DMS114 treated with DMSO at 0.1 percent for 48 hours (cell line): Measurements from ENCODE around the gene RPS6KA2.

Source experiments
- DNase-seq: peaks from one replicate; lab custom pipeline; 2025; ENCODE audit not compliant: unreplicated experiment; lab: John Stamatoyannopoulos, UW

The RPS6KA2 gene

DNA sequence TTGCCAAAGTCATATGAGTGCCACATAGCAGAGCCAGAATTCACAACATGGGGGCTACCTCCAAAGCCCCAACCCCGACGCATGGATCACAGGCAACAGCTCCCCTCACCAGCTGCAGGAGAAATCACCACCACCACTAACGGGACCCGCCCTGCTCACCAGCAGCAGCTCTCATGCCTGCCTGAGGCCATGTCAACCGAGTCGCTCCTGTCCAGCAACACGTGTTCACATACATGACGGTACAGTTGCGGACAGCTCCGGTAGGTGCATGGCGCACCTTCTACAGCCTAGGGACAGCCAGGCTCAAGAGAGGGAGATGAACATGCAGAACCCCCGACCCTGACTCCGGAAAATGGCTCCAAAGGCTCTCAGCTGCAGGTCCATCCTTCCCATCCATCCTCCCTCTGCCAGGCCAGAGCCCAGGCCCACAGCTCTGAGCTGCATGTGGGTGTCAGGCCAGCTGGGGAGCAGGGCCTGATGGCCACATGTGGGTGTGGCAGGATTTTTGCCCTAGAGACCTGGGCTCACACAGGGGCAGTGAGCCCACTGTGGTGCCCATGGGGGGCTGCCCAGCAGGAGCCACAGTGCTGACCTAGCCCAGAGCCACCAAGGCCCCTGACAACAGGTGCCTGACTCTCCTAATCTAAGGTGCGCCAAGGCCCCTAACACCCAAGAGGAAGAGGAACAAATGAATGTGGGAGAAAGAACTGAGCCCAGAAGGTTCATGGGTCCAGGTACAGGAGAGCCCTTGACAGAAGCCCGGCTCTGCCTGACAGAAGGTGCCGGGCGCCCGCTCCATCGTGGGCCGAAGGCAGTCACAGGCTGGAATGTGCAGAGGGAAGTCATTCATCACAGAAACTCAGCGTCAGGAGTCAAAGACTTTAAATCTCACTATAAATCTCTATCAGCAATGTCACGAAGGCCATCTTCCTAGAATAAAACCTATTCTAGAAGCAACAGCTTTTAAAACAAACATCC lies 10.5 kb downstream of the RPS6KA2 start:
- DNase-seq: no peak

DNA sequence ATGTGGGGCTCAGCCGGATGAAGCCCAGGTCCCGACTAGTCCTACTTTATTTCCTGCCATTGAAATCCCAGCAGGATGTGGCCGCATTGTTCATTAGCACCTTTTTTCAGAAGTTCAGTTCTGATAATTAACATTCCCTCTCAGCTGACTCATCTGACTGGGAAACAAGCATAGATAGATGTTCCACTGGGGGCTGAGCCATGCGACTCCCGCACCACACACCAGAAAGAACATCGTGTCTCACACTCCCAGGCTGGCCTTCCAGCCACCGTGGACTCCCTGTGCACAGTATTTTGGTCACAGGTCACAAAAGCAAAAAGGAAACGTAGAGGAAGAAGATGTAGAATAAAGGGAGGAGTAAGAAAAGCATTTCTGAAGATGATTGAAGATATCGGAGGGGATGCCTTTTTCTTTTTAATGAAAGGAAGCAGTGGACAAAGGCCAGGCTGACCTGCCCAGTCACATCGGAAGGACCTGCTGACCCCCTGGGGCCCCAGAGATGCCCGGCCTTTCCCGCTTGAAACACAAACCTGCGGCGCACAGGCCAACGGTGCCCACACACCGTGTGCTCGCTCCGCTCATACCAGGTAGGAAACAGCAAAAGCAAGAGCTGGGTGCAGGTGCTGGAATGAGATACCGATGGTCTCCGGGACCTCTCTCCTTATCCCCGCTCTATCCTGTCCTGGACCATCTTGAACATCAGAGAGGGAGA lies 11.8 kb downstream of the RPS6KA2 start:
- DNase-seq: no peak

DNA sequence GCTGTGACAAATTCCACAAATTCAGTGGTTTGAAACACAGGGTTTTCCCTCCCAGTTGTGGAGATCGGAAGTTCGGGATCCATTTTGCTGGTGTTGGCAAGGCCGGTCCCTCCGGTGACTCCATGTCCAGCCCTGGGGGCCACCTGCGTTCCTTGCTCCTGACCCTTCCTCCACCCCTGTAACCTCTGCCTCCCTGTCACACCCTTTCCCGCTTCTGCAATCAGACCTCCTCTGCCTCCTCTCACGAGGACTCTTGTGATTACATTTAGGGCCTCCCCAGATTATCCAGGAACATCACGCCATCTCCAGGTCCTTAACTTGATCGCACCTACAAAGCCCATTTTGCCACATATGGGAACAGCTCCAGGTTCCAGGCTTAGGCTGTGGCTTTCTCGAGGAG lies 12.5 kb downstream of the RPS6KA2 start:
- DNase-seq: no peak

DNA sequence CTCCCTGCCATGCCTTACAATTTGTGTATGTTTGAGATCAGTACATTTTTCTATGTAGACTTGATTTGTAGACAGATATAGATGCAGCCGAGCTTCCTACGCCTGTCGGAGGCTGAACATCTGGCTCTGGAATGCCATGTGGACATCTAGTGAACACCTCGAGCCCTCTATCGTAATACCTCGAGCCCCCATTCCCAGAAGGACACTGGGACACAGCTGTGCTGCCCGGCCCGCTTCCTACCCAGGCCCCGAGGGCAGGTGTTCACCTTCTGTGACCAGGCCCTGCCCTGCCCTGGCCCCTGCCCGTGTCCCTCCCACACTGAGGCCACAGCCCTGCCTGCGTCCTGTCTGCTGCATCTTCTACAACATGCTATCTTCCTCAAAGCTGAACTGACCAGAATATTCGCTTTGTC lies 12.9 kb downstream of the RPS6KA2 start:
- DNase-seq: no peak

DNA sequence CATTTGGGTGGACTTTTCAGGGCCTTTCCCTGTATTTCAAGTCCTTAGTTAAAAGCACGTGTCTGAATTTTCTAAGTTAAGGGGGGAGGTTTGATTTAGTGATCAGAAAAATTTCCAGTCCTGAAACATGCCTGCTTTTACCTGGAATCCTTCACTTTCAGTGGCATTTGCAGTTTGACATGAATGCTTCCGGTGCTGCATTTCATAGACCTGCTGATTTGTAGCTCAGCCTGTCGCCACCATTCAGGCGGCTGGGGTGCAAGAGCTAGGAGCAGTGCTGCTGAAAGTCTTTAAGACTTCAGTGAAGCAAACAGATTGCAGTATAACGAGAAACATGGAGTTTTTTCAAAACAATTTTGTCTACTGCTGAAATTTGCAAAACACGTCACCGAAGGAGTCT lies 14.0 kb downstream of the RPS6KA2 start:
- no peak for DNase-seq

DNA sequence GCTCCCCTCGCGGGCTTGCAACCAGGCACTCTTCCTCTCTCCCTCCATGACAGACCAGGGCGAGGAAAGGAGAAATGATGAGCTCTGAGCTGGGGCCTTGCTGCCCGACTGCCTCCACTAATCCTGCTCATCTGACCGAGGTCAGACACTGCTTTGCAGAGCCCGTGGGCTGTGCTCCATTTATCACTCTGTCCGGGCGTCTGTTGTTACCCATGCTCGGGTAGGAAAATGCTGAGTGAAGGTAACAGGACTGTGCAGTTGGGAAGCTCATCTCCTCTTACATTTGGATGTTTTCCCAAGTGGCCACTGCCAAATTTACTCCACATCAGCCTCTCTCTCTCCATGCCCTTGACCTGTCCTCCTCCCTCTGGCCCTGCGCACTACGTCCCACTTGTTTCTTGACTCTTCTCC lies 14.6 kb downstream of the RPS6KA2 start:
- DNase-seq: no peak

DNA sequence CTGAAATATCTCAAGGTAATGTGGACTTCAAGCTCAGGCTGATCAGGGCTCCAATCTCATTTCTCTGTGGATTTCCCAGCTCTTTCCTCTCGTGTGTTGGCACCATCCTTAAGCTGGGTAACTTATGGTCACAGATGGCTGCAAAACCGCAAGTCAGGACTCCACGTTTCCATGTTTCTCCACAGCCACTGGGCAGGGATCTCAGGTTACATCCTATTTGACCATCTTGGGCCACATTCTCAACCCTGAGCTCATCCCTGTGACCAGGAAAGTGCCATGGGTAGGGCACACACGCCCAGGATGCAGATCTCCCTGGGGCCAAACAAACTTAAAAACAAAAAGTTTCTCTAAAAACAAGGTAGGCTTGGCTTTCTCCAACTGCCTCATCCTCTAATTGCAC lies 15.4 kb downstream of the RPS6KA2 start:
- DNase-seq: no peak

DNA sequence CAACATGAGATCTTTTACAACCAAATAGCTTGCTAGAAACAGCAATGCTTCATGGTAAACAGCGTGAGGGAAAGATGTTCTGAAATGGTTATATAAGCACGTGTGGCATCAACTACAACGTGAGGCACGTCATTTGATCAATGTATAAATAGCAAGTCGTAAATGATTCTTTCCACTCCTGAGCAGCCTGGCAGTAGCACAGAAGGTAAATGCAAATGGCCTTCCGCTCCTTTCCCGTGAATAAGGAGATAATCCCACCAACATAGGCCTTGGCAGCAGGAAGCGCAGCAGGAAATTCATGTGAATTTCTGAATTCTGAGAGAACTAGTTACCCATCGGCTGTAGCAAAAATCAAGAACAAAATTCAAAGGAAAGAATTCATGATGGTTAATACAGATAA lies 17.0 kb downstream of the RPS6KA2 start:
- DNase-seq: no peak

DNA sequence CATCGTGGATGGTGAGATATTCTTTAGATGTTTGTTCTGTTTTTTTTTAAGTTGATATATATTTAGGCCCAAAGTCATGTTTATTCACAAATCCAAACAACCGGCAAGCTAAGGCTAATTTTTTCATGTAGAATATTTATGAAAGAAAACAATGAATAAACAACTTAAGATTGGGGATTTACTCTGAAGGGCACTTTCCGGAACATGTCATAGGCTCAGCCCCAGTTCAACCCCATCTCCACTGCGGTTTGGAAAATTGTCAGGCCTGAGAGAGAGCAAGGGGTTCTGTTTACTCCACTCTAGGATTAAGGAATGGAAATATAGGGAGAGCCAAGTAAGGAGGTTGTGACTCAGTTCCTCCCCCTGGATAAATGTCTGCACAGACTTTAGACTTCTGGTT lies 18.3 kb downstream of the RPS6KA2 start:
- DNase-seq: no peak

DNA sequence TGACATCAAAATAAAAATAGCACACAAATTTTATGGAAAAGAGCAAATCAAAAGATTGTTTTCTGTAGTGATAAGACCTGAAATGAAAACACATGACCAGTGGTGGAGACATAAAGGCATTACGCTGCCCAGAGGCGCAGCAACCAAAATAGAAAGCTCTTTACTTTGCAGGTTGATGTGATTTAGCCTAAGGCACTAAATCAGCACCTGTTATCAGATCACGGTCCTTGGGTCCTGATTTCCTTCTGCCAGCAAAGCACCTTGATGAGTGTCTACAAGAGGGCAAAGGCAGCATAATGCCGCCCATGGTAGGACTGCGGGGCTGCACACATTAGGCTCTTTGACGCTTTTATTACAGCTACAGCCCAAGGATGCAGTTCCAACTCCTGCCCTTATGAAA lies 21.3 kb downstream of the RPS6KA2 start:
- no peak for DNase-seq

DNA sequence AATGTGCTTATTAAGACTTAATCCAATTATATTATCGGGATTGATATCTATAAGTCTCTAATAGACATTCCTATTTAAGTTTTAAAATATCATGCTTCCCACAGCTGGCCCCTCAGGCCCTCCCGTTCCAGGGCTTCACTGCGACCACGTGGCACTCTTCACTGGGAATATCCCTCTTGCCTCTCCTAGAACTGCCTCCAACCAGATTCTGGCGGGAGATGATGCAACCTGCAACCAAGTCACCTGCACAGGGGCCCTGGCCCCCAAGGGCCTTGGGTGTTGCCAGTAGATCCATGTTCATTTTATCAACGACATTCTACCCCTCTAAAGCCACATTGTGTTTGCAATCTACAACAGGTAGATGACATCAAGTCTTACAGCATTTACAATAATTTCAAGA lies 22.1 kb downstream of the RPS6KA2 start:
- DNase-seq: no peak

DNA sequence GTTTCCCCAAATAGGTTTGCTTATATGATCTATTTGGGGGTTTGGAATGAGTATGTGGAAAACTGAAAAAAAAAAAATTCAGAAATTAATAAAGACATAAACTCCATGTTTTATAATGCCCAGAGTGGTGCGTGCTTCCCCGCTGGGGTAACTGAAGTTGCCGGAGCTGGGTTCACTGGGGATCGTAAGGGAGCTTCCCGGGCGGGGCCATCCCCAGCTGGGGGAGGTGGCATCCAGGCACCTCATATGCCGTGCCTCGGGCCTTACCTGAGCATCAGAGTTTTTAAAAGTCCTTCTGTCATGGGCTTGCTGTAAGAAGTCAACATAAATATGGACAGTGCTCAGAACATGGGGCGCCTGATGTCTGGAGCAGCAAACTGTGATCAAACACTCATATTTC lies 22.7 kb downstream of the RPS6KA2 start:
- no peak for DNase-seq

DNA sequence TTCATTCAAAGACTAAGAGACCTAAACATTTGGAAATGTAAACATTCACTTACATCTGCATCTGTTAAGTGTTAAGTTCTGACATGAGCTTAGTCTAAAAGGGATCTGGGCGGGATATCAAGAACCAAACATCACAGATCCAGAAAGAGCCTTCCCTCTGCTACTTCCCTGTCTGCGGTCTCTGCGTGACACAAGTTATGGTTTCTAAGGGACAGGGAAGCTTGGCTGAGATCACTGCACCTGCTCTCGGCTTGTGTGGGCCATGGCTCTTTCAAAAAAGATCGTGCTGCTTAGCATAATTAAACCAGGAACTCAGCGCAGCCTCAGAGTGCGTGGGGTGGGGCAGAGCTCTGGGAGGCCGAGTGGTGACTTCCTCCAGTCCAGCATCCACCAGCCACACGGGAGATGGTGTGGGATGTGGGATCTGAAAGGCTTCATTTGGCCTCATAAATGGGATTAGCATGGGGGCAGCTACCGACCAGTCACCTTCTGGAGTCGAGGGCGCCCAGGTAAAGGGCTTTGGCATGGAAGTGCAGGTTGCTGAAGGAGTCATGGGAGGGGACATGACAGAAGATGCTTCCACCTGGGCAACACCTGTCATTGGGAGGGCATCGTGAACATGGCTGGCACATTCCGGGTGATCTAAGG lies 23.9 kb downstream of the RPS6KA2 start:
- no peak for DNase-seq

DNA sequence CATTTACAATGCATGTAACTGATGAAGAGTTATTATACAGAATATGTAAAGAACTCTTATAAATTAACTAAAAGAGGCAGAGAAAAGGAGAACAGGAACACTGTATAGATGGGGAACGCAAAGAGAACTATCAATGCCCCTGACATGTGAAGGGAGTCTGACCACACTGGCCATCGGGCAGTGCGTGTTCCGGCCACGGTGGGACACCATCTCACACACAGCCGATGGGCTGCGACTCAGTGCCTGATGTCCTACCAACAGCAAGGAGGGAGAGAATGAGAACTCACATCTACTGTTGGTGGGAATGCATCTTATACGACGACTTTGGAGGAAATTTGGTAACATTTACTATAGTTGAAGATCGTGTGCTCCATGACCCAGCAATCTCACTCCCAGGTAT lies 25.1 kb downstream of the RPS6KA2 start:
- DNase-seq: no peak

DNA sequence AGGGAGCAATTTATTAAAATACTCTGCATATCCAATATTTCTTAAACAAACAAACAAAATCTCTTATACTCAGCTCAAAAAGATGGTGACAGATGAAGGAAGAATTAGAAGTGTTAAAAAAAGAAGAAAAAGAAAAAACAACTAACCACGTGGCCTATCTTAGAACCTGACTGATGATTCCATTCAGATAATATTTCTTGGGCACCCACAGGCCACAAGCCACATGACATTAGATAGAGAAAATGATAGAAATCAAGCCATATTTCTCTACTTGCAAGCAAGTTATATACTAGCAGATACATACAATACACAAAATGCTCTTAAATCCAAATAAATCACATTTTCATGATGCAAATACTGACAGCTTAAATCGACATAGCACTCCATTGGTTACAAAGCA lies 26.1 kb downstream of the RPS6KA2 start:
- no peak for DNase-seq

DNA sequence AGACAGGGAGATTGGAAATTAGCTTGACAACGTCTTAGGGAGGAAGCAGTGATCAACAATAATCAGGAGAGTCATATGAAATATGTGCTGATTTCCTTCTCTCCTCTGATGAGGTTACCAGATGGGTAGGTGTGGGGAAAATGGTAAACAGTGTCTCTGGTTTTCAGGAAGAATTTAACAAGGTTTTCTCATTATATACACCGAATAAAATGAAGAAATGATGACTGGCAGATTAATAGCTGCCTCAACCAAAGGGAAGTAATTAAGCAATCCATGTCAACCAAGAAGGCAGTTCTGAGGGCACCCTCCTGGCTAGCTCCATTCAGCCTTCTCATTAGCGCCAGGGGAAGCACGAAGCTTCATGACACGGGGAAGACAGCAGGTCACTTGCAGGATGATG lies 27.8 kb downstream of the RPS6KA2 start:
- DNase-seq: no peak

DNA sequence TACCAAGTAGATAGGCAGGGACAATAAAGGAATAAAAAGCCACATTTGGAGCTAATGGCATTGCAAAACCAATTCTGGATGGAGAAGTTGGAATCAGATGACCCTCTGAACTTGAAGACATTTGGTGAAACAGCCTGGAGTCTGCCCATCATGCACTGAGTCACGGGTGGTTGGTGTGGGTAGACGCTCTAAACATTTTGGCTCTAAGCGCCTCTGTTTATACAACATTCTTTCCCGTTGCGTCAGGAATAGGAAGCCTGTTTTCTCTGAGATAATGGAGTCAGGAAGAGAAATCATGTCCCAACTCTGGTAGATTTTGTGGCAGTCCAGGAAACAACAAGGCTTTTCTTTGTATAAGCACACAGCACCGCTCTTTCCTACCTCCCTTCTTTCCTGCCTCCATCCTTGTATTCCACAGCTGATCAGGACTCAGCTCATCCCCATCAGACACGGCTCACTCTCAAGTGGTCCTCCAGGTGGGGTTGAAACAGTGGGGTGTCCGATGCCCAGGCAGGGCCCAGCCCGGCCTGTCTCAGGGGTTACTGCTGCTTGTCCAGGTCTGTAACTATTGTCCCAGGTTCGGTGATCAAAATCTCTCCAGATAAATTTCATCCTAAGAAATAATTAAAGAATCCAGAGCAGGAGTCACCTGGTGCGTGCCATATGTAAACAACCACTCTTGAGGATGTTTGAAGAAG lies 28.5 kb downstream of the RPS6KA2 start:
- DNase-seq: no peak

DNA sequence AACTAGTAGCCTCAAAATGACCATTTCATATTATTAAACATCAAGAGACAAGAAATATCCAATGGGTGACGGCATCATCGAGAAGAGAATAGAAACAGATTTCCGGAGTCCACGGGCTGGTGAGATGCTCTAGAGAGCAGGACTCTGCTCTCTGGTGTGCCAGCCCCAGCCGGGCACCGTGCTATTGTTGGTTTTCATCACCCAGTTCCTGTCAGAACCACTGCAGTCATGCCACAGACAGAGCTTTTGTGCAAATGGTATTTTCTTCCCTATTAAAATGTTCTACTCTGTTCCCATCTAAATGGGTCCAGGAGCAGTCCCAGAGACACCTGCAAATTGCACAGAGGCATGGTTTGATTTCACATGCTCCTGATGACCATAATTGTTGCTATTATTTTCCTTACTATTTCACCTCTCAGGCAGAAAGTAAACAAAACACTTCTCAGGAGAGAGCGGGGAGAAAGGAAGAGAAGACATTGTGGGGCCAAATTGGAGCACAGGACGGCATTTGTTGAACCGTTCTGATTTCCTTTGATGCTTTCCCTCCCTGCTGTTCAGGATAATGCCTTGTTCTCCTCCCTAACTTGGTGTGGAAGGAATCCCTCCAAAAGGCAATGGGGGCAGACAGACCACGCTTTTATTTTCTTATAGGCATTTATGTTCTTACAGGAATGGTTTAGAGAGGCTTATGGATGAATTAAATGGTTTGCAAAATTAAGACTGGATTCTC lies 29.2 kb downstream of the RPS6KA2 start:
- DNase-seq: no peak

DNA sequence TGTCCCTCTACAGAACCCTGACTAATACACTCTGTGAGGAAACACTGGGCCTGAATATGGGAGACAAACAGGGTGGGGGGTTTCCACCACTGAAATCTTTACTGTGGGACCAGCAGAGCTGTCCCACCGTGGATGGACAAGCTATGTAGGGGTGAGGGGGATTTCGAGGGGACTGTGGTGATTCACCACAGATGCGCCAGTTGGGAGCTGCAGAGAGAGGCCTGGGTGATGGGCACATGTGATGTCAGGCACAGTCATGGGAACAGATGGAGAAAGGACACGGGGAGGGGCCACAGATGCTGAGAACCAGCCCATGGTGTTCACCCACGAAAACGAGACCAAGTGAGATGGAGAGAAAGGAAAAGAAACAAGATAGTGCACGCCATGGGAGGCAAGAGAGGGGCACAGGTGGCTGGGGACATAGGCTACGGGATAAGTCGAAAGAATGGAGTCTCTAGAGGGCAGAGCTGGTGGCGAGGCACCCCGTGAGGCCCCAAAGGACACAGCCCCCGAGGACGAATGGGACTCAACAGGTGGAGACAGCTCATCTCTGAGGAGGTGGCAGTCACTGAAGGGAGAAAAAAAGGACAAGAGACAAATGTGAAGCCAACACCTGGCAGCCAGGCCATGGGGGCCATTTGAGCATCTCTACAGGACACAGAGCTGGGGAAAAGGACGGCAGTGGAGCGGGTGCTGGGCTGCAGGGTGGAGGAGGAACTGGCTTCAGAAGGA lies 30.1 kb downstream of the RPS6KA2 start:
- no peak for DNase-seq

DNA sequence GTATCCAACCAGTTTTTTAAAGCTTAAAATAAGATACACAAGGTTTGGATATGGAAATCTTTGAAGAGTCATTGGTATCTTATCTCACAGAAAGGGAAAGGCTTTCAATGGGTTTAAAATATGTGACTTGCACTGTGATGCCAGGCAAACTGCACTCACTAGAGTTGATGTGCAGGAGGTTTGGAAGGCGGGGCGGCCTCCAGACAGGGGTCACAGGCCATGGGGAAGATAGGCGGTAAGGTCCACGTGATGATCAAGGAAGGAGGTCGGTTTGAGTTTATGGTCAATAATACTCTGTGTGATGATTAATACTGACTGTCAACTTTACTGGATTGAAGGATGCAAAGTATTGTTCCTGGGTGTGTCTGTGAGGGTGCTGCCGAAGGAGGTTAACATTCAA lies 31.1 kb downstream of the RPS6KA2 start:
- no peak for DNase-seq
